Hematopoietic multipotent progenitor cell treated with erythropoietin and hydrocortisone succinate and interleukin-3 and kit ligand, for 15 days (in vitro differentiated cells): ENCODE results near the gene SIK2.

Experiments
- DNase-seq: peaks from one replicate; pipeline ENCODE4 v3.0.0-alpha.2; 2015; ENCODE audit warnings: low spot score

SIK2 gene

GRCh38 chr11:111582163-111582562, 20.1 kb upstream of the SIK2 start:
- DNase-seq, result no peak

GRCh38 chr11:111582881-111583280, 19.4 kb upstream of the SIK2 start:
- no peak for DNase-seq

- no peak for DNase-seq
These were observed 16.9 kb upstream of the SIK2 start for GRCh38 chr11:111585371-111585770.

GRCh38 chr11:111586388-111586831, 15.8 kb upstream of the SIK2 start:
- peak; percentile 58 for DNase-seq

- no peak for DNase-seq
These were observed 13.1 kb upstream of the SIK2 start for GRCh38 chr11:111589114-111589513.

GRCh38 chr11:111589886-111590499, 12.3 kb upstream of the SIK2 start:
- DNase-seq, result no peak

- no peak for DNase-seq
These were observed 10.9 kb upstream of the SIK2 start for GRCh38 chr11:111591187-111591960.

GRCh38 chr11:111592491-111592890, 9.8 kb upstream of the SIK2 start:
- DNase-seq, result no peak

GRCh38 chr11:111596319-111596718, 5.9 kb upstream of the SIK2 start:
- no peak for DNase-seq

- DNase-seq, result no peak
These were observed 4.1 kb upstream of the SIK2 start for GRCh38 chr11:111598148-111598547.

GRCh38 chr11:111598559-111598958, 3.7 kb upstream of the SIK2 start:
- DNase-seq, result no peak

- no peak for DNase-seq
These were observed 642 bp upstream of the SIK2 start for GRCh38 chr11:111601636-111601978.

GRCh38 chr11:111602865-111603610, 789 bp downstream of the SIK2 start:
- peak; percentile 19 for DNase-seq

- DNase-seq, result peak; percentile 10
These were observed 1.4 kb downstream of the SIK2 start for GRCh38 chr11:111603611-111604130.

- DNase-seq, result peak; percentile 76
These were observed 2.3 kb downstream of the SIK2 start for GRCh38 chr11:111604392-111605009.

GRCh38 chr11:111605681-111606080, 3.4 kb downstream of the SIK2 start:
- no peak for DNase-seq

- DNase-seq, result no peak
These were observed 4.7 kb downstream of the SIK2 start for GRCh38 chr11:111606986-111607385.

- no peak for DNase-seq
These were observed 5.5 kb downstream of the SIK2 start for GRCh38 chr11:111607751-111608150.

- DNase-seq, result no peak
These were observed 10.0 kb downstream of the SIK2 start for GRCh38 chr11:111612224-111612623.

- DNase-seq, result no peak
These were observed 15.0 kb downstream of the SIK2 start for GRCh38 chr11:111617286-111617685.

GRCh38 chr11:111620518-111620917, 18.3 kb downstream of the SIK2 start:
- DNase-seq, result no peak

- no peak for DNase-seq
These were observed 21.3 kb downstream of the SIK2 start for GRCh38 chr11:111623527-111624030.
